GM12878 (cell line): ENCODE results near the gene PSAP.

Source experiments
- CEBPB ChIP-seq, 2 experiments: fragments of 150-350 bp in 1 of 2; IDR thresholded peaks; 2 replicates each; pipeline ENCODE4 v1.6.1; 2012 to 2014; ENCODE audit warnings: low read depth in 2 of 2, low read length in 2 of 2, borderline replicate concordance in 1 of 2, inconsistent platforms in 1 of 2
- SMC3 ChIP-seq: IDR thresholded peaks from 2 replicates; pipeline ENCODE4 v1.6.1; 2011; ENCODE audit warnings: low read length, improper control_type of control experiment, borderline replicate concordance

GRCh38 chr10:71788954-71789353, 62.1 kb downstream of the PSAP start:
- TF ChIP-seq SMC3 (no peak), CEBPB (IDR thresholded peaks at IDR 0.05; ENCODE audit: borderline replicate concordance in 1 of 2, low read depth in 2 of 2, low read length in 2 of 2) (no peak)
